H9 (cell line): ENCODE results near the gene C10orf62. TPM values are rescaled to one million over a fixed set of nuclear protein-coding genes. Genes with fewer than 3 reads are reported as not detected.

ENCODE experiments used
- DNase-seq: peaks from one replicate; pipeline ENCODE4 v3.0.0-alpha.2; 2017
- H2AFZ ChIP-seq: one replicate; pipeline ENCODE4 v1.6.1; 2013; ENCODE audit warnings: mild to moderate bottlenecking, low read length, control low read depth, moderate library complexity
- H2AK5ac ChIP-seq: 2 replicates; pipeline ENCODE4 v1.6.1; 2013; ENCODE audit warnings: low read length, control low read depth, mixed read lengths; ENCODE audit not compliant: insufficient read length
- H2BK120ac ChIP-seq: one replicate; pipeline ENCODE4 v1.6.1; 2013; ENCODE audit warnings: low read depth, mild to moderate bottlenecking, low read length, control low read depth, inconsistent platforms; ENCODE audit not compliant: poor library complexity, severe bottlenecking
- H2BK12ac ChIP-seq: 2 replicates; pipeline ENCODE4 v1.6.1; 2013; ENCODE audit warnings: low read length, control low read depth, mixed read lengths, low read depth; ENCODE audit not compliant: insufficient read length
- H2BK15ac ChIP-seq: 2 replicates; pipeline ENCODE4 v1.6.1; 2013; ENCODE audit warnings: low read depth, low read length, control low read depth
- H2BK20ac ChIP-seq: one replicate; pipeline ENCODE4 v1.6.1; 2013; ENCODE audit warnings: low read depth, mild to moderate bottlenecking, low read length, control low read depth, inconsistent platforms; ENCODE audit not compliant: poor library complexity, severe bottlenecking
- H2BK5ac ChIP-seq: 2 replicates; pipeline ENCODE4 v1.6.1; 2013; ENCODE audit warnings: low read length, control low read depth, mixed read lengths; ENCODE audit not compliant: insufficient read length
- H3K14ac ChIP-seq: 2 replicates; pipeline ENCODE4 v1.6.1; 2013; ENCODE audit warnings: low read length, control low read depth; ENCODE audit not compliant: insufficient read depth
- H3K18ac ChIP-seq: 2 replicates; pipeline ENCODE4 v1.6.1; 2013; ENCODE audit warnings: low read depth, mild to moderate bottlenecking, mixed read lengths, low read length, control low read depth; ENCODE audit not compliant: insufficient read length
- H3K23ac ChIP-seq: 2 replicates; pipeline ENCODE4 v1.6.1; 2013; ENCODE audit warnings: low read length, control low read depth, mixed read lengths, low read depth; ENCODE audit not compliant: insufficient read length
- H3K23me2 ChIP-seq: 2 replicates; pipeline ENCODE4 v1.6.1; 2013; ENCODE audit warnings: low read depth, mild to moderate bottlenecking, mixed read lengths, low read length, control low read depth; ENCODE audit not compliant: insufficient read length, poor library complexity, severe bottlenecking
- H3K27ac ChIP-seq: 2 replicates; pipeline ENCODE4 v1.5.1; 2013; ENCODE audit warnings: low read length, control low read depth, mixed read lengths, low read depth; ENCODE audit not compliant: insufficient read length
- H3K27me3 ChIP-seq: 2 replicates; pipeline ENCODE4 v1.6.1; 2013; ENCODE audit warnings: low read length, control low read depth, inconsistent platforms; ENCODE audit not compliant: insufficient read depth
- H3K4ac ChIP-seq: 2 replicates; pipeline ENCODE4 v1.6.1; 2013; ENCODE audit warnings: low read depth, mild to moderate bottlenecking, control low read depth, inconsistent platforms, low read length, moderate library complexity
- H3K4me1 ChIP-seq: 2 replicates; pipeline ENCODE4 v1.6.1; 2013; ENCODE audit warnings: low read length, control low read depth, inconsistent platforms; ENCODE audit not compliant: insufficient read depth
- H3K4me2 ChIP-seq: 2 replicates; pipeline ENCODE4 v1.6.1; 2013; ENCODE audit warnings: low read length, control low read depth, mixed read lengths; ENCODE audit not compliant: insufficient read length, insufficient read depth
- H3K56ac ChIP-seq: 2 replicates; pipeline ENCODE4 v1.6.1; 2013; ENCODE audit warnings: low read depth, mild to moderate bottlenecking, mixed read lengths, low read length, control low read depth; ENCODE audit not compliant: insufficient read length
- H3K79me1 ChIP-seq: 2 replicates; pipeline ENCODE4 v1.6.1; 2013; ENCODE audit warnings: low read depth, mild to moderate bottlenecking, moderate library complexity, low read length, control low read depth, inconsistent platforms; ENCODE audit not compliant: insufficient read depth, poor library complexity, severe bottlenecking
- H3K79me2 ChIP-seq: 2 replicates; pipeline ENCODE4 v1.6.1; 2013; ENCODE audit warnings: low read length, control low read depth, inconsistent platforms; ENCODE audit not compliant: insufficient read depth
- H3K9ac ChIP-seq: 2 replicates; pipeline ENCODE4 v1.6.1; 2013; ENCODE audit warnings: low read length, control low read depth, mixed read lengths; ENCODE audit not compliant: insufficient read length; ENCODE audit errors: extremely low read depth
- H3K9me3 ChIP-seq: one replicate; pipeline ENCODE4 v1.6.1; 2013; ENCODE audit warnings: low read depth, low read length, inconsistent platforms; ENCODE audit not compliant: control insufficient read depth
- H3T11ph ChIP-seq: one replicate; pipeline ENCODE4 v1.6.1; 2013; ENCODE audit warnings: mild to moderate bottlenecking, low read length, control low read depth, inconsistent platforms
- H4K20me1 ChIP-seq: one replicate; pipeline ENCODE4 v1.6.1; 2013; ENCODE audit not compliant: control insufficient read depth, insufficient read length, insufficient read depth
- H4K5ac ChIP-seq: 2 replicates; pipeline ENCODE4 v1.6.1; 2013; ENCODE audit warnings: low read depth, mild to moderate bottlenecking, mixed read lengths, low read length, control low read depth; ENCODE audit not compliant: insufficient read length
- H4K8ac ChIP-seq: replicated peaks from 2 replicates; pipeline ENCODE4 v1.6.1; 2013; ENCODE audit warnings: low read length, control low read depth, mixed read lengths, low read depth; ENCODE audit not compliant: insufficient read length
- H4K91ac ChIP-seq: 2 replicates; pipeline ENCODE4 v1.6.1; 2013; ENCODE audit warnings: low read depth, mild to moderate bottlenecking, moderate library complexity, mixed read lengths, low read length, control low read depth; ENCODE audit not compliant: insufficient read length
- H3K27ac Mint-ChIP-seq, 3 experiments: 2 replicates in 2 of 3; 3 replicates in 1 of 3; pipeline ENCODE4 v1.8.0; 2020 to 2021; ENCODE audit warnings: mixed read lengths in 3 of 3, mild to moderate bottlenecking in 1 of 3, moderate library complexity in 1 of 3
- H3K27me3 Mint-ChIP-seq: 2 replicates; pipeline ENCODE4 v1.8.0; 2021; ENCODE audit warnings: low read depth, mild to moderate bottlenecking, moderate library complexity, mixed read lengths
- H3K36me3 Mint-ChIP-seq, 3 experiments: 2 replicates in 2 of 3; 3 replicates in 1 of 3; pipeline ENCODE4 v1.8.0; 2020 to 2021; ENCODE audit warnings: low read depth in 3 of 3, mixed read lengths in 3 of 3; ENCODE audit not compliant: insufficient read depth in 1 of 3
- H3K4me1 Mint-ChIP-seq, 2 experiments: 2 replicates each; pipeline ENCODE4 v1.8.0; 2020; ENCODE audit warnings: mixed read lengths in 2 of 2
- H3K4me3 Mint-ChIP-seq, 2 experiments: 2 replicates in 1 of 2; 3 replicates in 1 of 2; pipeline ENCODE4 v1.8.0; 2020 to 2021; ENCODE audit warnings: mild to moderate bottlenecking in 2 of 2, mixed read lengths in 2 of 2, moderate library complexity in 1 of 2
- H3K9me3 Mint-ChIP-seq, 2 experiments: 2 replicates in 1 of 2; 3 replicates in 1 of 2; pipeline ENCODE4 v1.8.0; 2020; ENCODE audit warnings: mild to moderate bottlenecking in 2 of 2, mixed read lengths in 2 of 2, moderate library complexity in 1 of 2
- CTCF ChIP-seq: fragments of 200-600 bp; sonication (generic); conservative IDR thresholded peaks from 3 replicates; pipeline ENCODE4 v1.8.0; 2021; ENCODE audit warnings: antibody characterized with exemption, mild to moderate bottlenecking
- WGBS: extraction: QIAGEN DNeasy Blood & Tissue Kit; methylation state at CpG from one replicate; pipeline ENCODE4 v1.1.7; 2013; ENCODE audit warnings: missing lambda C conversion rate, low lambda C conversion rate, mixed read lengths; ENCODE audit not compliant: insufficient read length; ENCODE audit errors: extremely low coverage; 5-methylcytosine and 5-hydroxymethylcytosine counted together
- total RNA-seq: library from RNA; stranded (reverse); gene quantifications from 2 replicates; pipeline ENCODE4 v1.2.1, GENCODE V29; 2021

C10orf62 gene
- total RNA-seq, 1 experiment from 2014 or later = 0.31 TPM

GRCh38 chr10:97550336-97551149, 39.0 kb upstream of the C10orf62 start:
- Mint-ChIP-seq H3K9me3 (peaks cover 0 to 3% of the 10 kb centered on the region in 2 experiments; a peak in 2 of 5 replicates), H3K27me3 (no peaks in the 10 kb centered on the region), H3K36me3 (peaks cover 2 to 8% (median 4%) of the 10 kb centered on the region in 3 experiments; a peak in 5 of 7 replicates), H3K4me3 (peak overlapping the region in 1 of 2 experiments; percentile 14; a peak in 1 of 5 replicates), H3K27ac (peak overlapping the region in 2 of 3 experiments; percentile 66 to 87; a peak in 5 of 7 replicates), H3K4me1 (peaks cover 31 to 43% of the 10 kb centered on the region in 2 experiments)
- DNase-seq = peak; percentile 76
- Histone ChIP-seq H3K27me3 (no peaks in the 10 kb centered on the region), H3K79me2 (no peaks in the 10 kb centered on the region; the same call in 1 of the 2 replicates), H4K20me1 (no peaks in the 10 kb centered on the region), H3K18ac (peak overlapping the region; percentile 13), H2BK120ac (no peak overlapping the region), H2BK5ac (no peak overlapping the region), H2AK5ac (no peak overlapping the region), H3K27ac (no peak overlapping the region), H3K9ac (no peak overlapping the region), H4K5ac (peak overlapping the region; percentile 1), H3K14ac (0 out of 2 replicates have a peak overlapping the region, but pooled peaks have one; percentile 36), H2BK12ac (no peak overlapping the region), H3T11ph (no peak overlapping the region), H3K9me3 (no peaks in the 10 kb centered on the region), H3K4ac (no peak overlapping the region), H2AFZ (no peak overlapping the region), H2BK20ac (no peak overlapping the region), H3K23ac (no peak overlapping the region), H3K56ac (no peak overlapping the region), H3K23me2 (no peaks in the 10 kb centered on the region), H4K91ac (no peak overlapping the region), H3K79me1 (no peaks in the 10 kb centered on the region), H4K8ac (no peak overlapping the region), H3K4me1 (peaks cover 6% of the 10 kb centered on the region; the same call in 1 of the 2 replicates), H3K4me2 (peak overlapping the region; percentile 7), H2BK15ac (no peak overlapping the region)
- TF ChIP-seq CTCF = no peak; the same call in 2 of the 3 replicates
- WGBS = no CpG with 5 or more reads among the region's 10 CpGs
